ENCODE results near the gene SPOP.
"Not testable (repeated sequence)": the region's sequence is repeated elsewhere in the genome, so short reads cannot be mapped to it uniquely, and the experiment has no call there.

SPOP gene

GRCh38 chr17:49646391-49647255, 31.3 kb downstream of the SPOP start:
- DNase-seq: no peak

- DNase-seq: not testable (repeated sequence)
Measured at GRCh38 chr17:49646056-49646390, 31.9 kb downstream of the SPOP start.

- DNase-seq: no peak
Measured at GRCh38 chr17:49645654-49646053, 32.2 kb downstream of the SPOP start.

- no peak for DNase-seq
Measured at GRCh38 chr17:49640556-49640955, 37.3 kb downstream of the SPOP start.

- DNase-seq: no peak
Measured at GRCh38 chr17:49638818-49639217, 39.1 kb downstream of the SPOP start.

GRCh38 chr17:49637739-49638138, 40.2 kb downstream of the SPOP start:
- no peak for DNase-seq

GRCh38 chr17:49637050-49637449, 40.8 kb downstream of the SPOP start:
- DNase-seq: no peak

GRCh38 chr17:49635121-49635520, 42.8 kb downstream of the SPOP start:
- DNase-seq: no peak

GRCh38 chr17:49634485-49634860, 43.4 kb downstream of the SPOP start:
- no peak for DNase-seq

- no peak for DNase-seq
Measured at GRCh38 chr17:49633762-49634484, 44.0 kb downstream of the SPOP start.

- no peak for DNase-seq
Measured at GRCh38 chr17:49633250-49633649, 44.6 kb downstream of the SPOP start.

- DNase-seq: no peak
Measured at GRCh38 chr17:49632201-49632600, 45.7 kb downstream of the SPOP start.

GRCh38 chr17:49631496-49631895, 46.4 kb downstream of the SPOP start:
- DNase-seq: no peak

GRCh38 chr17:49630113-49630900, 47.6 kb downstream of the SPOP start:
- DNase-seq: no peak

GRCh38 chr17:49629447-49629846, 48.5 kb downstream of the SPOP start:
- no peak for DNase-seq

- DNase-seq: no peak
Measured at GRCh38 chr17:49624896-49625295, 53.0 kb downstream of the SPOP start.

- DNase-seq: no peak
Measured at GRCh38 chr17:49621946-49622529, 55.9 kb downstream of the SPOP start.

- DNase-seq: no peak
Measured at GRCh38 chr17:49621420-49621819, 56.5 kb downstream of the SPOP start.

GRCh38 chr17:49618028-49618611, 59.8 kb downstream of the SPOP start:
- no peak for DNase-seq

- no peak for DNase-seq
Measured at GRCh38 chr17:49616601-49617131, 61.2 kb downstream of the SPOP start.

GRCh38 chr17:49616086-49616485, 61.8 kb downstream of the SPOP start:
- no peak for DNase-seq

- DNase-seq: no peak
Measured at GRCh38 chr17:49613182-49613800, 64.6 kb downstream of the SPOP start.
